MG63 (cell line): Measurements from ENCODE around the gene USH1G. TPM values are rescaled to one million over a fixed set of nuclear protein-coding genes. Genes with fewer than 3 reads are reported as not detected.
"Not testable (repeated sequence)": the region's sequence is repeated elsewhere in the genome, so short reads cannot be mapped to it uniquely, and the experiment has no call there.

ENCODE experiments used
- DNase-seq: peaks from one replicate; pipeline ENCODE4 v3.0.0-alpha.2; 2020
- H3K27me3 ChIP-seq: fragments of 250-450 bp; sonication (Bioruptor Pico); 2 replicates; pipeline ENCODE4 v1.5.1; 2020; ENCODE audit warnings: mild to moderate bottlenecking, moderate library complexity
- H3K36me3 ChIP-seq: fragments of 250-450 bp; sonication (Bioruptor Pico); 2 replicates; pipeline ENCODE4 v1.5.1; 2020; ENCODE audit warnings: mild to moderate bottlenecking, moderate library complexity
- H3K4me3 ChIP-seq: fragments of 250-450 bp; sonication (Bioruptor Pico); 2 replicates; pipeline ENCODE4 v1.5.1; 2020; ENCODE audit warnings: mild to moderate bottlenecking, moderate library complexity
- H3K9me3 ChIP-seq: fragments of 250-450 bp; sonication (Bioruptor Pico); 2 replicates; pipeline ENCODE4 v1.5.1; 2020; ENCODE audit warnings: mild to moderate bottlenecking, moderate library complexity
- total RNA-seq: library from RNA; depleted of rRNA; stranded (reverse); fragments of >200 nt; shearing (Covaris generic); gene quantifications from 2 replicates; pipeline ENCODE4 v1.2.3, GENCODE V29; 2014; ENCODE audit warnings: low replicate concordance

Gene USH1G
- total RNA-seq, 1 experiment from 2014 or later = not detected

DNA sequence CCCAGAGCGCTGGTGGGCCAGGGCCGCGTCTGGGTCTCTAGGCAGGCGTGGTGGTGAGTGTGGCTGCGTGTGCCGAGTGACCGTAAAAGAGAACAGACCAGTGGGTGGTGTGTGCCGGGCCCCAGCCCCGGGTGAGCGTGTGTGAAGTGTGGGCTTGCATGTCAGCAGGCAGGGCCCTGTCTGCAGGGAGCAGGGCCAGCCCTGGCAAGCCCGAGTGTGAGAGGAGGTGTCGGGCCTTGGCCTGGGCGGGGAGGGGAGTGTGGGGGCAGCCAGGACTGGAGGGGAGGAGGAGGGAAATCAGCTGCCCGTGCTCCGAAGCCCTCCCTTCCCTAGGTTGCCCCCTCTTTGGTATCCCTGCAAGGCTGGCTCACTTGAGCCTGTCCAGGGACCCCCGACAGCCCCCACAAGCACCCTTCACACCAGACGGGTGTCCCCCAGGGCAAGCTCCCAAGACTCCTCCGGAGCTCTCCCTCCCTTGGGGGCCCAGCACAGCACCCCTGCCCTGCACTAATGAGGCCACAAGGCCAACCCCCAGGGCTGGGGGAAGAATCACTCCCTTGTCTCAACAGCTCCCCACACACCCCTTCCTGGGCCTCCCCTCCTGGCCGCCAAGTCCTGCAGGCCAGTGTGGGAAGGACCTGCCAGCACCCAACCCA, 1.9 kb downstream of the USH1G start:
- H3K36me3 ChIP-seq = no peaks in the 10 kb centered on the region
- no peak for DNase-seq
- peaks cover 37% of the 10 kb centered on the region for H3K27me3 ChIP-seq
- H3K9me3 ChIP-seq = no peaks in the 10 kb centered on the region
- no peak overlapping the region for H3K4me3 ChIP-seq

DNA sequence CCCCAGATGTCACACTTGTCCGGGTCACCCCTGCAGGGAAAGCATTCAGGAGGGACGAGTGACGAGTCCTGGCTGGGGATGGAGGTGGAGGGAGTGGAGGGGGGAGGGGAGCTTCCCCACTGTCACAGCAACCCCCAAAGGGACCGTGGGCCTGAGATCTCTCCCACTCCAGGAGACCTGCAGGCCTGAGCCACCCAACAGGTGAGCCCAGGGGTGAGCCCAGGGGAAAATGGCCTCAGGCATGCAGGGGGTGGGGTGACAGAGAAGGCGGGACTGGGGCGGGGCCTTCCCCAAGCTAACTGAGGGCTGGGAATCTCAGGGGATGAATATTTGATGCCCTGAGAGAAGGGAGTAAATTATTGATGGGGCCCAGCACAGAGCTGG, 2.4 kb downstream of the USH1G start:
- H3K36me3 ChIP-seq = no peaks in the 10 kb centered on the region
- no peak for DNase-seq
- H3K4me3 ChIP-seq = no peak overlapping the region
- H3K9me3 ChIP-seq = no peaks in the 10 kb centered on the region
- peaks cover 31% of the 10 kb centered on the region for H3K27me3 ChIP-seq

DNA sequence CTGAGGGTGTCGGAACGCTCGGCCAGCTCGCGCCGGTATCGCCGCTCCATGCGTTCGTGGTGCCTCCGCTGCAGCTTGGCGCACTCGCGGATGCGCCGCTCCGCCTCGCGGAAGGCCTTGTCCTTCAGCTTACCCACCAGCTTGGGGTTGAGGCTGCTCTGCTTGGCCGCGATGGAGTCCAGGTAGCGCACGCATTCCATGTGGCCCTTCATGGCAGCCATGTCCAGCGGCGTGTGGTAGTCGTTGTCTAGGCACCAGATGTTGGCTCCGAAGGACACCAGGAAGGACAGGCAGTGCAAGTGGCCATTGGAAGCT, 2.8 kb downstream of the USH1G start:
- H3K27me3 ChIP-seq = peaks cover 28% of the 10 kb centered on the region
- H3K9me3 ChIP-seq = no peaks in the 10 kb centered on the region
- DNase-seq = no peak
- H3K4me3 ChIP-seq = no peak overlapping the region
- no peaks in the 10 kb centered on the region for H3K36me3 ChIP-seq

DNA sequence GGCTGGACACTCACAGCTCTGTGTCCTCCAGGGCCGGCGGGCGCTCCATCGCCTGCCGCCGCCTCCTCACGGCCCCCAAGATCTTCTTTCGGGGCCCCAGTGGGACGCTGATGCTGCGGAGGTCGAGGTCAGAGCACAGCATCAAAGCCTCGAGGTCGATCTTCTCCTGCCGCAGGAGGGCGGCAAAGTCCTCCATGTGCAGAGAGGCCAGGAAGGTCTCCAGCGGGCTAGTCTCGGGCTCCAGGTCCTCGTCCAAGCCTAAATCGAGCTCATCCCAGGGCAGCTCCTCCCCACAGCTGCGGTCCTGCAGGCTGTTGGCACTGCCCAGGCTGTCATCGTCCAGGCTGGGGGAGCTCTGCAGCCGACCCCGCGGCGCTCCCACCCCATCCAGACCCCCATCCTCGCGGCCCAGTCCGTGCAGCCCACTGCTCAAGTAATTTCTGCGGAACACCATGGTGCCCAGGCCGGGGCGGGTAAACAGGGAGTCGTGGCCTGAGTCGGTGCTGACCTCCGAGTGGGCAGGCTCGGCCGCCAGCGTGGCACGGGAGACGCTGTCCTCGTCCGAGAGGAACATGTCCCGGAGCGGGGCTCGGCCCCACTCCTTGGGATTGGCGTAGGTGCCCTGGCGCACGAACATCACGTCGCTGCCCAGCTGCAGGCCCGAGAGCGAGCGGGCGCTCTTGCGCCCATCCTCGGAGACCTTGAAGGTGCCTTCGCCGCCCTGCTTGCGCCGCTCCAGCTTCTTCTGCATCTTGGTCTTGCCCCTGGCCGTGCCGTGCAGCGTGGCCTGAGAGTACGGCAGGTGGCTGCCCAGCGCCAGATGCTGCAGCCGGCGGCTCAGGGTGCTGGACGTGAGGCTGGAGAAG, 3.4 kb downstream of the USH1G start:
- Histone ChIP-seq H3K4me3 (no peak overlapping the region), H3K36me3 (no peaks in the 10 kb centered on the region), H3K9me3 (no peaks in the 10 kb centered on the region), H3K27me3 (peaks cover 22% of the 10 kb centered on the region)
- DNase-seq = peak; percentile 36

DNA sequence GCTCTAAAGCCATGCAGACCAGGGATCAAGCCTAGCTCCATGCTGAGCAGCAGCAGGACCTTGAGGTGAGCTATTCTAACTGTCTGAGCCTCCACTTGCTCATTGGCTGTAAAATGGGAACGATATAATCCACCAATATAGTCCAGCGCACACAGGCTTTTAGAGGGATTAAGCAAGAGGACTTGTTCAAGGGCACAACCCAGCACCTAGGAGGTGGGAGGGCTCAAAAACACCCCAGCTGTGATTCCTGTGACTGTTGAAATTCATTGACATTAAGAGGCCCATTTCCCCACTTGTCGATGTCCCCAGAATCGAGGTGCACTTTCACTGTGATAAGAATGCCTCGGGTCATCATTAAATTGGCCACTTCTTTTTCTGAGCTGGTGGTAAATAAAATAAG, 4.1 kb downstream of the USH1G start:
- no peak for DNase-seq
- Histone ChIP-seq H3K4me3 (no peak overlapping the region), H3K27me3 (peaks cover 14% of the 10 kb centered on the region), H3K9me3 (no peaks in the 10 kb centered on the region), H3K36me3 (no peaks in the 10 kb centered on the region)

DNA sequence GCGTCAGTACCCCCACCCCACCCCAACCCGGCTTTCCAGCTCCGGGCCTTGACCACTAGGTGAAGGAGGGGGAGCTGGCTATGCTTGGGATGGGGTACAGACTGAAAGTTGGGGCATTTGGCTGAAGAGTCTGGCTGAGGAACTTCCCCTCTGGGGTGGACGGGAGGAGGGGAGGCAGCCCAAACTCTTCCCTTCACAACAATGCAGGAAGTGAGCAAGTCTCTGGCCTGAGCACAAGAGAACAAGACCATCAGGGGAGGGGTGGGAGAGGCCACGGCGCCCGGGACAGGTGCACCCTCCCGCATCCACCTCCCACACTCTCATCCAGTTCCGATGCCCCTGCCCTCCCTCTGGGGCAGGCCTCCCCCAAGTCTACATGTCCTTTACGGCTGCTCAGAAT, 5.6 kb downstream of the USH1G start:
- H3K4me3 ChIP-seq = no peak overlapping the region
- no peaks in the 10 kb centered on the region for H3K9me3 ChIP-seq
- H3K36me3 ChIP-seq = no peaks in the 10 kb centered on the region
- peaks cover 2% of the 10 kb centered on the region for H3K27me3 ChIP-seq
- no peak for DNase-seq

DNA sequence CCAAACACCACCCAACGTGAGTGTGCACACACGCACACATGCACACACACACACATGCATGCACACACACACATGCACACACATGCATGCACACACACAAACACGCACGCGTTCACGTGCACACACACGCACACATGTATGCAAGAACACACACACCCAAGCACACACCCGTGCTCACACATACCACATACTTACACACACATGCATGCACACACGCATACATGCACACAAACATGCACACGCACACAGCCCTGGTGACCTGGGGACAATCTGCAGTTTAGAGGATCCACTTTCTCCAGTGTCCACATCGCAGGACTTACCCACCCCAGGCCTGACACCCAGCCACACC, 6.2 kb downstream of the USH1G start:
- Histone ChIP-seq H3K36me3 (no peaks in the 10 kb centered on the region), H3K9me3 (no peaks in the 10 kb centered on the region), H3K4me3 (no peak overlapping the region), H3K27me3 (no peaks in the 10 kb centered on the region)
- no peak for DNase-seq

DNA sequence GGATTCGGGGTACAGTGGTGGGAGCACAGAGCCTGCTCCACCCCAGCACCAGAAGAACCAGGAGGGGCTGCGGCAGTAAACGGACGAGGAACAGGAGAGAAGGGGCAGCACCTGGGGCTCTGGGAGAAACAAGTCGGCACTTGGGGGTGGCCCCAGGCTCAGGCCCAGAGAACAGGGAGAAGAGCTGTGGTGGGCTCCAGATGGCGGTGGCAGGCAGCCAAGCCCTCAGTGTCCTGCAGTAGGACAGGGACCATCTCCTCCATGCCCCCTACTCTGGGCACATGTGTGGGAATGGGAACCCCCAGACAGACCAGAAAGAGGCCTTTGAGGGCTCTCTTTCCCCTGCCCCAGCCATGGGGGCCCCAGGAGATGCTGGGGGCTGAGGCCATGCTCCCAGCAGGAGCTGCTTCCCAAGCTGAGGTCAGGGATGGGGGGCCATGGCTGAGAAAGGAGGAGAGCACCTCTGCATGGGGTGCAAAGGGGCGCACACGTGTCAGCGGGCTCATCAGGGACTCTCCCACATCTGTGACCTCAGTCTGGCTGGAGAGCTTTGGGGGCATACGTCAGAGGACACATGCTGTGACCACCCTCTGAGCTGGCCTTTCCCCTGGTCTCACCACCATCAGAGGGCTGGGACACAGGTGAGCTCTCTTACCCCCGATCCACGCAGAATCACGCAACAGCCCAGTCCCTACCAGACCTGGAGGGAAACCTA, 6.8 kb downstream of the USH1G start:
- Histone ChIP-seq H3K36me3 (no peaks in the 10 kb centered on the region), H3K4me3 (no peak overlapping the region), H3K27me3 (no peaks in the 10 kb centered on the region), H3K9me3 (no peaks in the 10 kb centered on the region)
- no peak for DNase-seq

DNA sequence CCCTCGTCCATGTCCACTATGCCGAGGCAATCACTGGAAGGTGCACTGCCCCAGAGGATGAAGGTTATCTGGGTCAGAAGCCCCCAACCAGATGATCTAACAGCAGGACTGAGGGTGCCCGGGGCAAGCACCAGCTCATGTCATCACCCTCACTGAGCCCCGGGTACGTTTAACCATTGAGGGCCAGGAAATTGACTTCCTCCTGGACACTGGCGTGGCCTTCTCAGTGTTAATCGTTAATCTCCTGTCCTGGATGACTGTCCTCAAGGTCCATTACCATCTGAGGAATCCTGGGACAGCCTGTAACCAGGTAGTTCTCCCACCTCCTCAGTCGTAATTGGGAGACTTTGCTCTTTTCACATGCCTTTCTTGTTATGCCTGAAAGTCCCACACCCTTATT, 11.6 kb downstream of the USH1G start:
- not testable (repeated sequence) for DNase-seq, H3K4me3 ChIP-seq, H3K9me3 ChIP-seq, H3K36me3 ChIP-seq, H3K27me3 ChIP-seq

DNA sequence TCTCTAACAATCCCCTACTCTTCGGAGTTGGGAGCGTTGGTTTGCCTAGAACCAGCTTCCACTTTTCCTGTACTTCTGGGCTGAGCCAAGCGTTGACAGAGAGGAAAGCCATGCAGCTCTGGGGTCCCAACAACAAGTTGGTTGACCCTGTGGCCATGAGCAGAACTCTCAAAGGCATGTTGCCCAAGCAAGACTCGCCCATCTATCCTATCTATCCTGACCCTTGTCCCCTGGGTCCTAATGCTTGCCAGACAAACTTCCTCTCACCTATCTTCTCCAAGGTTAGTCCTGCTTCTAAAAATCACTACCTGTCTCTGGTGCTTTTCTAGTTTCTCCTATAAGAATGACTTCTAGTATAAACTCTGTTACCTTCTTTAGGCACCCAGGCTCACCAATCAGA, 14.0 kb downstream of the USH1G start:
- DNase-seq, H3K4me3 ChIP-seq, H3K36me3 ChIP-seq, H3K27me3 ChIP-seq, H3K9me3 ChIP-seq: not testable (repeated sequence)

DNA sequence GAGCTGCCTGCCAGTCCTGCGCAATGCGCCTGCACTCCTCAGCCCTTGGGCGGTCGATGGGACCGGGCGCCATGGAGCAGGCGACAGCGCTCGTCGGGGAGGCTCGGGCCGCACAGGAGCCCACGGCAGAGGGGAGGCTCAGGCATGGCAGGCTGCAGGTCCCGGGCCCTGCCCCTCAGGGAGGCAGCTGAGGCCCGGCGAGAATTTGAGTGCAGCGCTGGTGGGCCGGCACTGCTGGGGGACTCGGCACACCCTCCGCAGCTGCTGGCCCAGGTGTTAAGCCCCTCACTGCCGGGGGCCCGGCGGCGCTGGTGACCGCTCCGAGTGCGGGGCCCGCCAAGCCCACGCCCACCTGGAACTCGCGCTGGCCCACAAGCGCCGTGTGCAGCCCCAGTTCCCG, 16.0 kb downstream of the USH1G start:
- Histone ChIP-seq H3K36me3 (no peaks in the 10 kb centered on the region), H3K4me3 (no peak overlapping the region), H3K9me3 (peaks cover 4% of the 10 kb centered on the region; the same call in 1 of the 2 replicates), H3K27me3 (peaks cover 4% of the 10 kb centered on the region; the same call in 1 of the 2 replicates)
- no peak for DNase-seq

DNA sequence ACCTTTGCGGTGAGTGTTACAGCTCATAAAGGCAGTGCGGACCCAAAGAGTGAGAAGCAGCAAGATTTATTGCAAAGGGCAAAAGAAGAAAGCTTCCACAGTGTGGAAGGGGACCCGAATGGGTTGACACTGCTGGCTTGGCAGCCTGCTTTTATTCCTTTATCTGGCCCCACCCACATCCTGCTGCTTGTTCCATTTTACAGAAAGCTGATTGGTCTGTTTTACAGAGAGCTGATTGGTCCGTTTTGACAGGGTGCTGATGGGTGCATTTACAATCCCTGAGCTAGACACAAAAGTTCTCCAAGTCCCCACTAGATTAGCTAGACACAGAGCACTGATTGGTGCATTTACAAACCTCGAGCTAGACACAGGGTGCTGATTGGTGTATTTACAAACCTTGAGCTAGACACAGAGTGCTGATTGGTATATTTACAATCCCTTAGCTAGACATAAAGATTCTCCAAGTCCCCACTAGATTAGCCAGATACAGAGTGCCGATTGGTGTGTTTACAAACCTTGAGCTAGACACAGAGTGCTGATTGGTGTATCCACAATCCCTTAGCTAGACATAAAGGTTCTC, 16.8 kb downstream of the USH1G start:
- peak; percentile 26 for DNase-seq

DNA sequence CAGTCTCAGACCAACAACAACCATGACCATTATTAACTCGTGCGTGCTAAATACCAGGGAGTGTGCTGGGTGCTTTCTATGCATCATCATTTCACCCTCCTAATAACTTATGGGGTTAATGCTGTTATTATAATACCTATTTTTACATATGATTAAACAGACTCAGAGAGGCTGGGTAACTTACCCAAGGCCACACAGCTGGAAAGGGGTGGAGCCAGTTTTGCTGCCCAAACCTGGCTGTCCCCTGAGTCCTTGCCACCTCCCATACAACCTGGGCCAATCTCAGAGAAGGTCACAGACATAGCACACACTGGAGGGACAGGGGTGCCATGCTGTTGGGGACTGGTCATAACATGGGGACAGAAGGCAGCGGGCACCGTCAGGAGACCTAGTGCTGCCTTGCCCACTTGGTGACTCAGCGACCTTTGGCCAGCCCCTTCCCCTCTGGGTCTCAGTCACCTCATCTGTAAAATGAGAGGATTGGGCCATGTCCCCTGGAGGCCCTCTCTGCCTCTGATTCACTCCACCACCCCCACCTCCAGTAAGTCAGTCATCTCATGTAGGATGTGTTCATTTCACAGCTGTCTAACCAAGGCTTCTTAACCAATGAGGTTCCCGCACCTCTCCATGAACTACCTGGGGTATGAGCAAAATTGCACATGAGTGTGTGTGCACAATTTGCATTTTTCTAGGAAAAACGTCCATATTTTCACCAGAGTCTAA, 18.2 kb downstream of the USH1G start:
- H3K27me3 ChIP-seq = peaks cover 4% of the 10 kb centered on the region; the same call in 1 of the 2 replicates
- H3K9me3 ChIP-seq = peaks cover 4% of the 10 kb centered on the region; the same call in 1 of the 2 replicates
- H3K36me3 ChIP-seq = no peaks in the 10 kb centered on the region
- no peak for DNase-seq
- no peak overlapping the region for H3K4me3 ChIP-seq

More for the DNA sequence above, 16.8 kb downstream of the USH1G start:
- H3K4me3 ChIP-seq, H3K9me3 ChIP-seq, H3K27me3 ChIP-seq, H3K36me3 ChIP-seq: not testable (repeated sequence)

DNA sequence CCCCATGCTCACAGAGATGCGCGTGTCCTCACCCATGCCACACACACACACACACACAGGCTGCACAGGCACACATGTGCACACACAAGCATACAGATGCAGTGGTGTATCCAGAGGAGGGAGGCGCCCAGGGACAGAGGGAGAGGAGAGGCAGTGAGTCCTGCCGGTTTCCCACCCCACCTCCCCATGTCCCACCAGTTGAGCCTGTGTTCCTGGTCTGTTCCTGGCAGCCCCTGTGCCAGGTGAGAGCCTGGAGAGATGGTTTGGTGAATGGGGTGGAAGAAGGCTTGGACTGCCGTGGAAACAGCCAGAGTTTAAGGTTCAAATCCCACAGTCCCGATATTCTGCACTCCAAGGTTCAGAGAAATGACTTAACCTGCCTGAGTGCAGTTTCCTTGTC, 19.4 kb downstream of the USH1G start:
- DNase-seq = no peak
- peaks cover 4% of the 10 kb centered on the region; the same call in 1 of the 2 replicates for H3K27me3 ChIP-seq
- H3K4me3 ChIP-seq = no peak overlapping the region
- peaks cover 4% of the 10 kb centered on the region; the same call in 1 of the 2 replicates for H3K9me3 ChIP-seq
- no peaks in the 10 kb centered on the region for H3K36me3 ChIP-seq

DNA sequence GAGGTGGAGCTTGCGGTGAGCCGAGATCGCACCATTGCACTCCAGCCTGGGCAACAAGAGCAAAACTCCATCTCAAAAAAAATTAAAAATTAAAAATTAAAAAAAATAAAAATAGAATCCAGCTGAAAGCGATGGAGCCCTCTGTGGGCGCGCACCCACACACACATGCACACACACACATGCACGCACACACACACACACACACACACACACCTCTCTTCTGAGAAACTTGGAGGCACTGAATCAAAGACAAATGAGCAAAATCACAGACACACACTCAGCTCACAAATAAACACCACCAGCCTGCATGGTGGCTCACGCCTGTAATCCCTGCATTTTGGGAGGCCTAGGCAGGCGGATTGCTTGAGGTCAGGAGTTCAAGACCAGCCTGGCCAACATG, 20.0 kb downstream of the USH1G start:
- Histone ChIP-seq H3K36me3 (no peaks in the 10 kb centered on the region), H3K4me3 (no peak overlapping the region), H3K27me3 (peaks cover 4% of the 10 kb centered on the region; the same call in 1 of the 2 replicates), H3K9me3 (peaks cover 4% of the 10 kb centered on the region; the same call in 1 of the 2 replicates)
- no peak for DNase-seq

DNA sequence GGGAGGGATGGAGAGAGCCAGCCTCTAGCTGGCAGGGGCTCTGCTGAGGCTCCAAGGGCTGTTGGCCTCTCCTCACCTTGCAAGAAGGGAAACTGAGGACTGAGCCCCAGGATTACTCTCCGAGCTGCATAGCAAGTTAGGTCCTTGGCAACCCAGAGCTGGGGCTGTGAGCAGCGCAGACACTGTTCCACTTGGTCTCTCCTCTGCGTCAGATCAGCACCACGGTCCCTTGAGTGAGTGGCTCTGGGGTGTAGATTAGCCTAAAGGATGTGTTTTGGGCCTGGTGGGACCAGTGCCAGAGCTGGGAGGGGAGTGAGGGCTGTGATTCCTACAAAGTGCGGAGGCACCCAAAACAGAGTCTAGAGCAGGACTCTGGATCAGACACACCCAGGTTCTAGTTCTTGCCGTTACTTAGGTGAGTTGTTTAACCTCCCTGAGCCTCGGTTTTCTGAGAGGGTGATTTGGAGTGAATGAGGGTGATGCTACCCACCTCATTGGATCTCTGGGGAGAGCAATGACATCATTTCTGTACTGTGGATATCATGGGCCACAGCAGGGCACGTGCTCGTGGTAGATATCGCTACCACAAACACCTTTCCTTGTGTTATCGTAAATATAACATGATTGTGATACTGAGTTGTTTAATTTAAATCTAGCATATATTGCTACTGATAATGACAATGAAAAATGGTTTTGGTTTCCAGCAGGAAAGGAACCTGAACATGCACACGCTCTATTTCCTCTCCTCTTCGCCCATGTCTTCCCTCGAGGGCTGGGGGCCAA, 21.5 kb downstream of the USH1G start:
- Histone ChIP-seq H3K27me3 (peaks cover 4% of the 10 kb centered on the region), H3K4me3 (no peak overlapping the region), H3K36me3 (no peaks in the 10 kb centered on the region), H3K9me3 (peaks cover 3% of the 10 kb centered on the region; the same call in 1 of the 2 replicates)
- no peak for DNase-seq
